HTR-8/SVneo (cell line): Measurements from ENCODE around the gene PPP2R5C.
"Not testable (repeated sequence)": the region's sequence is repeated elsewhere in the genome, so short reads cannot be mapped to it uniquely, and the experiment has no call there.

ENCODE experiments used
- DNase-seq: peaks from one replicate; pipeline ENCODE4 v3.0.0; 2011; ENCODE audit warnings: low spot score, mixed read lengths; ENCODE audit not compliant: insufficient read length
- FAIRE-seq: peaks from 2 replicates; lab custom pipeline; 2011; peaks lifted over from hg19 to GRCh38; lab: Jason Lieb, UNC

Gene PPP2R5C

DNA sequence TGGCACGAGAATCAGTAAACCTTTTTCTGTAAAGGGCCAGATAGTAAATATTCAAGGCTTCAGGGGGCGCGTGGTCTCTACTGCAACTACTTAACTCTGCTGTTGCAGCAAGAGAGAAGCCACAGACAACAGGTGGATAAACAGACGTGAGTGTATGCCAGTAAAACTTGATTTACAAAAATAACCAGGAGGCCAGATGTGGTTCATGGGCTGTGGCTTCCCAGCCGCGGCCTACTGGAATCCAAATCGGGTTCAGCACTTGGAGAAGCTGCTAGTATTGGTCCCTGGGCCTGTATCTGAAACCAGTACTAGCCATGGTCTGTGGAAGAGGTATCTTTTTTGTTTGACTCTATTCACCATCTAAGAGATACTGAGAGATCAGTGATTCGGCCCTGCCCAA is 13.3 kb downstream of the PPP2R5C start:
- DNase-seq (no peak), FAIRE-seq (no peak)

DNA sequence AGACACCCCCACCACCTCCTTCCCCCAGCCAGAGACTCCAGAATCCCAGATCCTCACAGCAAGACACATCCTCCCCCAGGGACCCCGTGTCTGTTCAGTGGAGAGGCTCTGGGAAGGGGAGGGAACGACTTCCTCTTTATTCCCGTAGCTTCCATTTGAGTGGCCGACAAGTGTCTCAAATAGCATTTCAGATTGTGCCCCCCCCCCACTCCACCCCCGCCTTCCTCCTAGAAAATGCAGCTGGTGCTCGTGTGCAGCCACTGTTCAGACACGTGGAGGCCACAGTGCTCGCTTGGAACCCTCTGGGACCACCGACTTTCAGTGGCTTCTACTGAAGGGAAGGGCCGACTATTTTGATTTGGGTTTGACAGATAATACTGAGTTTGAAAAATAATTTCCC is 14.3 kb downstream of the PPP2R5C start:
- DNase-seq (no peak), FAIRE-seq (no peak)

DNA sequence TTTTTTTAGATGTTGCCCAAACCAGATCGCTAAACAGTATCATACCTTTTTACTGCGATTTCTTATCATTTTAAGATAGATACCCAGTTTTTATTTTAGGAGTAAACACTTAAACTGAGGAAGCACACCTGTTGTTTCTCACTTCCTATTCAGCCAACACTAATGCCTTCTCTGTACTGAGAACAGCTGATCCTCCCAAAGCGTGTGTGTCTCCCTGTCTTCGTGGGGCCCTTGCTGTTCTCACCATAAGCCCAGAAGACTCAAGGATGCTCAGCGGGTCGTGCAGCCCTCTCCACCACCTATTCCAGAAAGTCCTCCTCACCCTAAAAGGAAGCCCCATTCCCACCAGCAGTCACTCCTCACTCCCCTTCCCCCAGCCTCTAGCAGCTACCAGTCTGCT is 14.8 kb downstream of the PPP2R5C start:
- DNase-seq (no peak), FAIRE-seq (no peak)

DNA sequence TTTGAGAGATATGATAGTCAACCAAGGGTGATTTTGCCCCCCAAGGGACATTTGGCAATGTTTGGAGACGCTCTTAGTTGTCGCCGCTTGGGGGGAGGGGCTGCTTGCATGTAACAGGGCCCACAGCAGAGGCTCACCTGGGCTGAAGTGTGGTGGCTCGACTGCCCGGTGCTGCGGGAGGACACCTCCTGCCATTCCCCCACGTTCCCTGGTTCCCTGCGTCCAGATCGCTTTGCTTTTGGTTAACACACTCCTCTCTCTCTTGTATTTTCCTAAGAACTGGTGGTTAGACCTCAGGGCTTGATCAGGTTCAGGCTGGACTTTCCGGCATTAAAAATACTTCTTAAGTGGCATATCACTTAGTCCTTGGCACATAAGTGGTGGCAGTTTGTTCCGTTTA is 18.9 kb downstream of the PPP2R5C start:
- no peak for FAIRE-seq

DNA sequence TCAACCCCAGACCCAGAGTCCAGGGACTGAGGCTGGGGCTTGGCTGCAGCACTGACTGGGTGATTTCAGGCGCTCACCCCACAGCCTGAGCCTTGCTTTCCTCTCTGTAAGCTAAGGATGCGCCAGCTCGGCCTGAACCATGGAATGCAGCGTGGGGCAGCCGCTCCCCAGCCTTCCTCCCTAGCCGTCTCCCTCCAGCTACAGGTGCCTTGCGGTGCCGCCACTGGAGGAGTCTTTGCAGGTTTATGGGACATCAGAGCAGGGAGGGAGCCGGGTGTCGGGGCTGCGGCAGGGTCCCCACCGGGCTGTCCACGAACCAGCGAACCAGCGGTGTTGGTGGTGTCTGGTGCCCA is 19.4 kb downstream of the PPP2R5C start:
- DNase-seq (no peak), FAIRE-seq (no peak)

More for the DNA sequence above, 18.9 kb downstream of the PPP2R5C start:
- no peak for DNase-seq

DNA sequence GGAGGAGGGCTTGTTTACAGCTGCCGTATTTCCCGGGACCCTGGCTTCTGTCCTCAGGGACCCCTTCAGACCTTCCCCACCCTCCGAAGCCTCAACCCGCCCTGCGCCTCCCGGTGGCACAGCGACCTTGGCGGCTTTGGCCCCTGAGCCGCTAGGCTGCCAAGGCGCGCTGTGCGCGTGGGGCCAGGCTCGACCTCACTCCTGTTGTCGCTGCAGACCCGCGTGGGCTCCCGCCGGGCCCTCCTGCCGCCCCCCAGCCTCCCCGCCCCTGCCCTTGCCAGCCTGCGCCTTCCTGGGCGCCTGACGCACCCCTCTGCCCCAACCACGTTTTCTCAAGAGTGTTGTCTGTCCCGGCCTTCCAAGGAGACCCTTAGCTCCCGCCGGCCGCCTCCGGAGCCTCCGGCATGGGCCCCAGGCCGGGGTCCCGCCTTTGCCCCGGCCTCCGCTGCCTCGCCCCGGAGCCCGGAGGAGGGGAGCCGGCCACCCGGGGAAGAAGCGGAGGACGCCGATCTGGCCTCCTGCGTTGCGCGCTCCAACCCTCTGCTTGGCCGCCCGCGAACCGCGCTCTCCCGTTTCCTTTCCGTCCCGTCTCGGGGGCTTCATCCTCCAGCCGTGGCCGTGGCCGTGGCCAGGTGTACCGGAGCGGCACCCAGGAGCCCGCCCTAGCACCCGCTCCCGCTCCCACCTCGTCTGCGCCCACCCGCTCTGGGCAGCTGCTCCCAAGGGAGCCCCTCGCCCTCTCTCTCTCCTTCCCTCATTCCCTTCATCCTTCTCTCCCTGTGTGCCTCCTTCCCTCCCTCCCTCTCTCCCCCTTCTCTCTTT is 19.9 kb downstream of the PPP2R5C start:
- no peak for DNase-seq
- no peak for FAIRE-seq

DNA sequence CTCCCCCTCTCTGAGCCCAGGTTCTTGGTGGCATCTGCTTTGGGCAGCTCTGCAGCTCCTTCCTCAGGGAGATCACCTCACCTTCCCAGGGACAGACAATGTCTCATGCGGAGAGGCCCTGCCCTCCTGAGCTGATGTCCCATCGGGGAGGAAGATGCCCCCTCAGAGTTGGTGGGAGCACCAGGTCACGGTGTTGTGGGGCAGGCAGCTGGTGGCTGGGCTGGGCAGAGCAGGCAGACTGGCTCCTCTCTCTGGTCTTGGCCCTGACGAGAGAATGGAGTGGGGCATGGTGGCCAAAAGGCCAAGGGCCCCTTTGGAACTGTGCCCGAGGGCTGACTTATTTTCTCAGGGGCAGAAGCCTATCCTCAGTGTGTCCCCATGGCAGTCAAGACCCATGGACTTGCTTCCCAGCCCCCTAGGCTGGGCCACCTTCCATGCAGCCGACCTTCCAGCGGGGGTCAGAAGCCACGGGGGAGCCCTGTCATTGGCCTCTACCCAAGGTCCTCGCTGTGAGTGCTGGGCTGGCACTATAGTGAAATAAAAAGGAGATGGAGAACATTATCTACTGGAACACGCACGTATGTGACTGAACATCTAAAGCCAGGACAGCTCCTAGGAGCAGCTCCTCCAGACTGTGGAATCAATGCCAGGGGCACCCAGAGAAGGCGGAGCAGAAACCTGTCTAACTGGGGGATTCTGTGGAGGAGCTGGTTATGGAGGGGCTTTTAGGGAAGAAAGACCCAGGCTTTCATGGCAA is 21.9 kb downstream of the PPP2R5C start:
- no peak for FAIRE-seq

DNA sequence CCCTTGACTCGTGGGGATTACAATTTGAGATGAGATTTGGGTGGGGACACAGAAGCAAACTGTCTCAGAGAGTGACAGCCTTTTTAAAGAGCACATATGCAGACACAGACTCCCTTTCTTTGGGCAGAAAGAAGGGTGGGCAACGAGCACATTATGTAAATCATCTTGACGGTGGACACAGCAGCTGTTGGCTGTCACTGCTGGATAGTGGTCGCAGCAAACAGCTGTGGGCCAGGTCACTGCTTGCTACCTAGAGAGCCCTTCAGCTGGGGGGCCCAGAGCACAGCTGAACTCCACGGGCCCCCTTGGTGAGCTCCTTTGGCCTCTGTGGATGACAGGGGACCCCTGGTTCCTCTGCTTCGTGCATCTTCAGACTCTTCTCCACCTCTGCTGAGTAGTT is 23.1 kb downstream of the PPP2R5C start:
- DNase-seq (no peak), FAIRE-seq (no peak)

More for the DNA sequence above, 21.9 kb downstream of the PPP2R5C start:
- DNase-seq: no peak

DNA sequence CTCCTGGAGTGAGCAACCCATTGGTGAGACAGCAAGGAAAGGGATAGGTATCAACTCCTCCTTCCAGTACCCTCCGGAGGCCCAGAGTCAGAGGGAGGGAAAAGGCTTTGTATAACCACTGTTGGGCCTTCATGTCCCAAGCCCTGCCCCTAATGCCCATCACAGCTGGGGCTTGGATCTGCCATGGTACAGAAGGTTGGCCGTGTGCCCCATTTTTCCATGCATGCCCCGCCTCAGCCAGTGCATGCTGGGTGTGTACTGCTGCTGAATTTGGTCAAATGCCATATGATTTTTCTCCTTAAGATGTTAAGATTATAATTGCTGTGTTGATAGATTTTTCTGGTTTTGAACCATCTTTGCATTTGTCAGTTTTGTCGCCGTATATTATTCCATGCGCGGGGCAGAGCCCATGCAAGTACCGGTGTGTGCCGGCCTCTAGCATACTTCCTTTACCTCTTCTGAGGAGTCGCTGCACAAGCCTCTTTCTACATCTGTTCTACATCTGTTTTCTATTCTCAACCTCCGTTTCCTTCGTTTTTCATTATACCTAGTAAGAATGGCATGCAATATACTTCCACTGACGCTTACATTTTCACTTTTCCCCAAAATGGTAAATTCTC is 26.6 kb downstream of the PPP2R5C start:
- FAIRE-seq (no peak), DNase-seq (no peak)

DNA sequence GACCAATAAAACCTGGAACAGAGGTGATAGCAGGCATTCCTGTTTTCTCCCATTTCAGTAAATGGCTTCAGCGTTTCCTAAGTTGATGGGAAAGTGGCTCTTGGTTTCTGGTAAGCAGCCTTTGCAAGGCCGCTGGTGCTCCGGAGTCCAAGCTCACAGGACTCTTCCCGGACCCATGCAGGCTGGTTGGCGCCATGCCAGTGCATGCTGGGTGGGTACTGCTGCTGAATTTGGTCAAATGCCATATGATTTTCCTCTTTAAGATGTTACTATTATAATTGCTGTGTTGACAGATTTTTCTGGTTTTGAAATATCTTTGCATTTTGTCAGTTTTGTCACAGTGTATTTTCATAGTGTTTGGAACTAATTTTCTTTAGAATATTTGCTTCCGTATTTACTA is 27.7 kb downstream of the PPP2R5C start:
- no peak for DNase-seq
- no peak for FAIRE-seq

DNA sequence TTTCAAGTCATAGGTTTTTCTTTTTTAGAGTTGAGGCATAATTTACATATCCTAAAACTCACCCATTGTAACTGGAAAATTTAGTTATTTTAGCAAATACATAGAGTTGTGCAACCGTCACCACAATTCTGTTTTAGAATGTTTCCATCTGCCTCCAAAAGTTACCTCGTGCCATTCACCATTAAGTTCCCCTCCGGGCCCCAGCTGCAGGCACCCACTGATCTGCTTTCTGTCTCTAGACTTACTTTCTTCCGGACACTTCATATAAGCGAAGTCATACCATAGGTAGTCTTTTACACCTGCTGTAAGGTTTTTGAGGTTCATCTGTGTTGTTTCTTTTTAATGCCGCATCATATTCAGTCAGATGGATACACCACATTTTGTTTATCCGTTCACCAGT is 28.7 kb downstream of the PPP2R5C start:
- no peak for FAIRE-seq
- DNase-seq: no peak

DNA sequence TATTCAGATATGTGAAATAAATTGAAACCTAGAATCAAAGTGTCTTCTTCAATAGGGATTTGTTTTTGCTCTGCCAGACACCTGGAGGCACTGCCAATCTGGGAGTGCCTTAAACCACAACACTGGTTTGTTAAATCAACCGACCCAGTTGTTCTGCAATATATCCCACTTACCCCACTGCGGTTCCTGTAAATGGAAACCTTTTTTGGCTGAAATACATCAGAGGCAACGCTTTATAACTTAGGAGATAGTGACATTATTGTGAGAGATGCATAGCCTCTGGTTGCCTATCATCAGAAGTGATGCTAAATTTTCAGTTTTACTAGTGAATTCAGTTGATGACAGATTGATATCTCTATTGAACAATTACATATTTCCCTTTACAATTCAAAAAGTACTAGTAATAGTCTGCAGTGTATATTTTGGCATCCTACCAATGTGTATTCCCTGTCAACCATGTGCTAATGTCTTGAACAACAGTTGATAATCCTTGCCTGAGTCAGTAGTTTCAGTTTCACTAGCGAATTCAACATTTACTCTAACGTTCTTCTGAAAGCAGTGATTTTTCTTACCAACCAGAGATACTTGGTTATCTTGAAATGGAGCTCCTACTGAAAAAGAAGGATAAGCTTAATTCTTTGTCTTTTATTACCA is 30.5 kb downstream of the PPP2R5C start:
- DNase-seq (peak; percentile 64), FAIRE-seq (peak; percentile 31)

DNA sequence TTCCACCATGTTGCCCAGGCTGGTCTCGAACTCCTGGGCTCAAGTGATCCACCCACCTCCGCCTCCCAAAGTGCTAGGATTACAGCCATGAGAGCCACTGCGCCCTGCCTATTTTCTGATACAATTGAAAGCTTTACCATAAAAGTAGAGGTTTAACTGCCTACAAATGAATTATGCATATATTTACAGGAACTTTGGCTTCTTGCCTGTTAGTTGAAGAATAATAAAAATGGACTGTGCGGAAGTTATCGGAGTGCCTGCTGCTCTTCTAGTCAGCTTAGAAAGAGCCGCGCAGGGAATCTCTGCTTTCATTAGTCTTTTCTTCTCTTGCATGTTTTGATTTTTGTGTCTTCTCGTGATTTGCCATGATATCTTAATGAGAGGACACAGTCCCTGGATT is 34.5 kb downstream of the PPP2R5C start:
- DNase-seq: no peak
- no peak for FAIRE-seq

DNA sequence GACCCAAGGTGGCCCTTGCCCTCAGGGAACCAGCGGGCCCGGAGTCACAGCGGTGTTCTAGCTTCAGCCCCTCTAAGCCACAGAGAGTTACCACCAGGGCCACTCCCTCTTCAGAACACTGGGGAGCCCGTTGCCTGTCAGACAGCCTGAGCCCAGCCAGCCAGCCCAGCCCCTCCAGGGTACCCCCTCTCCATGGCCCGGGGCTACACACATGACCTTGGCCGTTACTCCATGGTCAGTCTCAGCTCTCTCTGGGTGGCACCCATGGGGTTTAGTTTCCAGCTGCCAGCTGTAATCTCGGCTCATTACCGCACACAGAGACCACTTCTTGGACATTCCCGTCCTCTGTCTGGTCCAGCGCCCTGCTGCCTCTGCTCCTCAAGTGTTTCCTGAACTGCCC is 35.0 kb downstream of the PPP2R5C start:
- FAIRE-seq (no peak), DNase-seq (no peak)

DNA sequence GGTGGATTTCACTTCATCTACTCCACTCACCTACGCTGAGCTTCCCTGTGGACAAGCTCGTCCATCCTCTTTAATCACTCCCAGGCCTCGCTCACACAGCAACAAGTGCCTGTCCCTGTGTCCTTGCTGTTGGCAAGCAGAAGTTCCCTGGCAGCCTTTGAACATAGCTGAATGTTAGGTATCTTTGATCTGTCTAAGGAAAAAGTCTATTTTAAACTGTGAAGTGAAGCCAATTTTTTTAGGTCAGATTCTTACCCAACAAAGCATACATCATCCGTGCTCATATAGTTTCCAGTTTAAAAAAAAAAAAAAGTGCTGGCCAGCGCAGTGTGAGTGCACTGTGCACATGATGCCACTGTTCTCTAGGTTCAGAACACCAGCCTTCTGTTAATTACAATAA is 36.3 kb downstream of the PPP2R5C start:
- DNase-seq (no peak), FAIRE-seq (no peak)

DNA sequence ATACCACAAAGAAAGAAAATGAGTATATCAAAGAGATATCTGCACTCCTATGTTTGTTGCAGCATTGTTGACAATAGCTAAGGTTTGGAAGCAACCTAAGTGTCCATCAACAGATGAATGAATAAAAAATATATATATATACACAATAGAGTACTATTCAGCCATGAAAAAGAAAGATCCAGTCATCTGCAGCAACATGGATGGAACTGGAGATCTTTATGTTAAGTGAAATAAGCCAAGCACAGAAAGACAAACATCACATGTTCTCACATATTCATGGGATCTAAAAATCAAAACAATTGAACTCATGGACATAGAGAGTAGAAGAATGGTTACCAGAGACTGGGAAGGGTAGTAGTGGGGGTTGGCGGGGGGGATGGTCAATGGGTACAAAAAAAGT is 42.9 kb downstream of the PPP2R5C start:
- DNase-seq, FAIRE-seq: not testable (repeated sequence)

DNA sequence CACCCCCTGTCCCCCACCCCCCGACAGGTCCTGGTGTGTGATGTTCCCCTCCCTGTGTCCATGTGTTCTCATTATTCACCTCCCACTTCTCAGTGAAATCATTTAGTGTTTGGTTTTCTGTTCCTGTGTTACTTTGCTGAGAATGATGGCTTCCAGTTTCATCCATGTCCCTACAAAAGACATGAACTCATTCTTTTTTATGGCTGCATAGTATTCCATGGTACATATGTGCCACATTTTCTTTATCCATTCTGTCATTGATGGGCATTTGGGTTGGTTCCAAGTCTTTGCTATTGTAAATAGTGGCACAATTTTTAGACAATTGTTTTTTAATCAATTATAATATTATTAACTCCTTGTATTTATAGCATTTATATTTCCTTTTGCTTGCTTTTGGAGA is 44.7 kb downstream of the PPP2R5C start:
- DNase-seq, FAIRE-seq: not testable (repeated sequence)

DNA sequence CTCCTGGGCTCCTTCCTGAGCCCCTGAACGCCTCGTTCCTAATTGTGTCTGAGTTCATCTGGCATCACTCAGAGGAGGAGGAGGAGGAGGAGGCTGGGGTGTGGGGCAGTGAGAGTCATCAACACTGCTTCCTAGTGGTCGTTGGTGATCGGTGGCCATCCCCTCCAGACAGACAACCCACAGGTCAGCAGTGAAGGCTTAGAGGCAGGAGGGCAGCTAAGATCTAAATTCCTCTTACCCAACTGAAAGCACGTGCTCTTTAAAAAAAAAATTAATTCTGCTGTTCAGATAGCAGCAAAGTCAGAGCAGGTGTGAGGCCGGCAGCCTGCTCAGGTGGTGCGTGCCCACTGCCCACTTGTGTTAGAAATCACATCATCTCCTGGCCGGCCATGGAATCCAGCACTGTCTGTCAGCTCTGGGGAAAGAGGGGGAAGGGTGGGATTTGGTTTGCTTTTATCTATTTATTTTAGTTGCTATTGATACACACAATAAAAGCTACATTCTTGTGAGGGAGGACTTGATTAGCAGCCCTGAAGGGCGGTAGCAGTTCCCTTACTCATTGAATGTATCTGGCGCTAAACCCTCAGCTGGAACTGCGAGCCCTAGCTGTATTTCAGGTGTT is 46.6 kb downstream of the PPP2R5C start:
- no peak for DNase-seq
- no peak for FAIRE-seq

DNA sequence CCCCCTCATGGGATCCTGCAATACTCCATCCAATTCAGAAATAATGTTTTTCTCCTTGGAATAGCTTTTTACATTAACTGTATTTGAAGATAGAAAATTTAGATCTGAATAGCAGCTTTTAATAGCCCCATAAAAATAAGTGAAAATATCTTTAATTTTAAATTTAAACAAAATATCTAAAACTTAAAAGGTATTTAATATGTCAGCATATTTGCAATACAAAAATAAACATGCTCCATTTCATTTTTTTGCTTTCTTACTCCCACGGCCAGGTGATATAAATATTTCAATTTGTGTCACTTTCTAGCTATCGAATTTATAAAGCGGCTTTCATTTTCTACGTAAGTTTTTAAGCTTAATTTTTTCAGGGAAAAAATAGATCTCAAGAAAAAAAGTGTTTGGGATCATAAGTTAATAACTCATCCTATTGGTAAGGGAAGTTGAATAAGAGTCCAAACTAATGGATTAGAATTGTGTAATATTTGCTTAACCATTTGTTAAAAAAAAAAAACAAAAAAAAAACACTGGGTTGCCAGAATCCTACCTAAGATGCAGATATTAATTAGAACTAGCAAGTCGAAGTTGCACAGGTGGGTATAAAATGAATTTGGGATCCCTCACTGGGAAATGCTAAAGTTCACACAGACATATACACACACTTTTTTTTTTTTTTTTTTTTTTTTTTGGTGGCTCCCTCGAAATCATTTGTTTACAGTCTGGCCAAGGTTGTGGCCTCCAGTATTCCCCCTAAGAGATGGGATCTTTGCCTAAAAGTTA is 47.6 kb downstream of the PPP2R5C start:
- no peak for DNase-seq
- FAIRE-seq: no peak
